NT2/D1 (cell line): Measurements from ENCODE around the gene OSBPL3.

ENCODE experiments used
- SUZ12 ChIP-seq: IDR thresholded peaks from 2 replicates; pipeline ENCODE4 v1.6.1; 2011; ENCODE audit not compliant: insufficient read length, insufficient read depth; ENCODE audit errors: extremely low read depth
- YY1 ChIP-seq: IDR thresholded peaks from 2 replicates; pipeline ENCODE4 v1.6.1; 2011; ENCODE audit not compliant: insufficient read length, insufficient read depth
- ZNF274 ChIP-seq: IDR thresholded peaks from 2 replicates; pipeline ENCODE4 v1.6.1; 2011; ENCODE audit warnings: mild to moderate bottlenecking, low read depth, low read length

DNA sequence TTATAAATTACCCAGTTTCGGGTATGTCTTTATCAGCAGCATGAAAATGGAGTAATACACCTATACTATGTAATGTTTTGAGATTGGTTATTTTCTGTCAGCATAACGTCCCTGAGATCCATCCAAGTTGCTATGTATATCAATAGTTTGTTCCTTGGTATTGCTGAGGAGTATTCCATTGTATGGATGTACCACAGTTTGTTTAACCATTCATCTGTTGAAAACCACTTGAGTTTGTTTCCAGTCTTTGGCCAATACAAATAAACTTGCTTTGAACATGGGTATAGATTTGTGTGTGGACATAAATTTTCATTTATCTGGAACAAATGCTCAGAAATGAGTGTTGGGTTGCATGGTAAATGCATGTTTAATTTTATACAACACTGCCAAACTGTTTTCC lies 119.4 kb downstream of the OSBPL3 start:
- TF ChIP-seq SUZ12, result no peak
- no peak for TF ChIP-seq YY1
- no peak for TF ChIP-seq ZNF274
